Kidney epithelial cell (primary cell): ENCODE measurements around the gene CERS1. TPM values are rescaled to one million over a fixed set of nuclear protein-coding genes. Genes with fewer than 3 reads are reported as not detected.

ENCODE experiments used
- DNase-seq: peaks from one replicate; pipeline ENCODE4 v3.0.0-alpha.2; 2010; ENCODE audit warnings: low read depth
- H3K27me3 ChIP-seq: 2 replicates; pipeline ENCODE4 v1.6.0; 2011; ENCODE audit warnings: low read length; ENCODE audit not compliant: control insufficient read depth, insufficient read depth
- H3K36me3 ChIP-seq: 2 replicates; pipeline ENCODE4 v1.5.1; 2011; ENCODE audit warnings: low read length; ENCODE audit not compliant: control insufficient read depth, insufficient read depth
- H3K4me3 ChIP-seq: 2 replicates; pipeline ENCODE4 v1.5.1; 2011; ENCODE audit warnings: low read depth, mild to moderate bottlenecking, control low read depth, low read length
- CTCF ChIP-seq: IDR thresholded peaks from 2 replicates; pipeline ENCODE4 v1.5.1; 2011; ENCODE audit warnings: mild to moderate bottlenecking, moderate library complexity, low read length, control low read depth, inconsistent platforms; ENCODE audit not compliant: insufficient read depth, poor library complexity, severe bottlenecking
- total RNA-seq: library from RNA; depleted of rRNA; stranded (reverse); fragments of >200 nt; gene quantifications from 2 replicates; pipeline ENCODE4 v1.2.3, GENCODE V29; 2015

Gene CERS1
- total RNA-seq: 2.3 and 2.9 TPM in 2 replicates

GRCh38 chr19:18895824-18896341, at the start of gene CERS1:
CERS1 (minus strand) TSS chr19:18896158; CDS start chr19:18896072, 86 bp downstream.
- peaks cover 32% of the 10 kb centered on the region for H3K27me3 ChIP-seq
- TF ChIP-seq CTCF: no peak
- DNase-seq: no peak
- no peaks in the 10 kb centered on the region for H3K36me3 ChIP-seq
- H3K4me3 ChIP-seq: peak within 1 kb of the TSS; percentile 42

- Histone ChIP-seq H3K27me3 (no peaks in the 10 kb centered on the region), H3K4me3 (no peak overlapping the region), H3K36me3 (no peaks in the 10 kb centered on the region)
- TF ChIP-seq CTCF: no peak
- DNase-seq: no peak
Observed at GRCh38 chr19:18945297-18945696, 49.3 kb upstream of the CERS1 start.

- Histone ChIP-seq H3K27me3 (no peaks in the 10 kb centered on the region), H3K36me3 (no peaks in the 10 kb centered on the region), H3K4me3 (no peak overlapping the region)
- no peak for TF ChIP-seq CTCF
- no peak for DNase-seq
Observed at GRCh38 chr19:18943465-18943864, 47.5 kb upstream of the CERS1 start.

- Histone ChIP-seq H3K36me3 (no peaks in the 10 kb centered on the region), H3K27me3 (no peaks in the 10 kb centered on the region), H3K4me3 (no peak overlapping the region)
- no peak for DNase-seq
- TF ChIP-seq CTCF: no peak
Observed at GRCh38 chr19:18942692-18943091, 46.7 kb upstream of the CERS1 start.

- TF ChIP-seq CTCF: no peak
- no peak for DNase-seq
- Histone ChIP-seq H3K27me3 (no peaks in the 10 kb centered on the region), H3K36me3 (no peaks in the 10 kb centered on the region), H3K4me3 (peak overlapping the region; percentile 16)
Observed at GRCh38 chr19:18941628-18942354, 45.8 kb upstream of the CERS1 start.
